Activated naive CD4-positive, alpha-beta T cell treated with Interleukin-2 at 50 U/mL for 16 hours (primary cell): ENCODE data around the gene ATXN1.
"Not testable (repeated sequence)": the region's sequence is repeated elsewhere in the genome, so short reads cannot be mapped to it uniquely, and the experiment has no call there.

Experiments
- DNase-seq: peaks from one replicate; pipeline ENCODE4 v3.0.0-alpha.2; 2020

ATXN1 gene

GRCh38 chr6:16760516-16761470 lies at the start of gene ATXN1:
ATXN1 (minus strand) TSS chr6:16761460.
- peak; percentile 51 for DNase-seq

GRCh38 chr6:16810411-16810810 lies 49.2 kb upstream of the ATXN1 start:
- DNase-seq, result no peak

- DNase-seq, result no peak
These were observed 48.6 kb upstream of the ATXN1 start for GRCh38 chr6:16809753-16810358.

GRCh38 chr6:16807956-16808355 lies 46.7 kb upstream of the ATXN1 start:
- no peak for DNase-seq

GRCh38 chr6:16806363-16806762 lies 45.1 kb upstream of the ATXN1 start:
- no peak for DNase-seq

GRCh38 chr6:16805243-16805950 lies 44.1 kb upstream of the ATXN1 start:
- no peak for DNase-seq

- no peak for DNase-seq
These were observed 43.4 kb upstream of the ATXN1 start for GRCh38 chr6:16804546-16805242.

GRCh38 chr6:16803294-16804200 lies 42.3 kb upstream of the ATXN1 start:
- no peak for DNase-seq

- DNase-seq, result no peak
These were observed 40.8 kb upstream of the ATXN1 start for GRCh38 chr6:16802071-16802470.

GRCh38 chr6:16800942-16801341 lies 39.7 kb upstream of the ATXN1 start:
- peak; percentile 3 for DNase-seq

GRCh38 chr6:16800341-16800740 lies 39.1 kb upstream of the ATXN1 start:
- no peak for DNase-seq

- DNase-seq, result no peak
These were observed 38.3 kb upstream of the ATXN1 start for GRCh38 chr6:16799279-16800193.

GRCh38 chr6:16793828-16794412 lies 32.7 kb upstream of the ATXN1 start:
- no peak for DNase-seq

GRCh38 chr6:16789329-16790038 lies 28.2 kb upstream of the ATXN1 start:
- no peak for DNase-seq

GRCh38 chr6:16787128-16787682 lies 25.9 kb upstream of the ATXN1 start:
- DNase-seq, result no peak

GRCh38 chr6:16785496-16785895 lies 24.2 kb upstream of the ATXN1 start:
- no peak for DNase-seq

GRCh38 chr6:16784957-16785356 lies 23.7 kb upstream of the ATXN1 start:
- not testable (repeated sequence) for DNase-seq

- DNase-seq, result no peak
These were observed 22.8 kb upstream of the ATXN1 start for GRCh38 chr6:16783952-16784565.

GRCh38 chr6:16783509-16783908 lies 22.2 kb upstream of the ATXN1 start:
- no peak for DNase-seq
